Parathyroid adenoma (tissue), 2 donors: Measurements from ENCODE around the gene SPAG16.

Experiments used
- H2AFZ ChIP-seq: fragments of 300-600 bp; sonication (generic); one replicate; pipeline ENCODE4 v1.7.0; 2017; ENCODE audit warnings: antibody characterized with exemption, mild to moderate bottlenecking
- H3K27ac ChIP-seq: fragments of 300-600 bp; sonication (generic); one replicate; pipeline ENCODE4 v1.7.0; 2017
- H3K27me3 ChIP-seq: fragments of 300-600 bp; sonication (generic); one replicate; pipeline ENCODE4 v1.7.0; 2017; ENCODE audit warnings: low read length; ENCODE audit not compliant: control insufficient read depth, insufficient read depth
- H3K36me3 ChIP-seq: fragments of 300-600 bp; sonication (generic); one replicate; pipeline ENCODE4 v1.7.0; 2017; ENCODE audit warnings: low read length; ENCODE audit not compliant: control insufficient read depth, insufficient read depth
- H3K4me1 ChIP-seq: fragments of 300-600 bp; sonication (generic); one replicate; pipeline ENCODE4 v1.7.0; 2017; ENCODE audit warnings: control low read depth
- H3K4me2 ChIP-seq: fragments of 300-600 bp; sonication (generic); one replicate; pipeline ENCODE4 v1.7.0; 2017; ENCODE audit warnings: low read length
- H3K4me3 ChIP-seq: fragments of 300-600 bp; sonication (generic); one replicate; pipeline ENCODE4 v1.7.0; 2017; ENCODE audit warnings: low read depth, low read length
- H3K79me2 ChIP-seq: fragments of 300-600 bp; sonication (generic); one replicate; pipeline ENCODE4 v1.7.0; 2017; ENCODE audit warnings: control low read depth
- H3K9ac ChIP-seq: fragments of 300-600 bp; sonication (generic); one replicate; pipeline ENCODE4 v1.7.0; 2017; ENCODE audit warnings: mild to moderate bottlenecking
- H3K9me3 ChIP-seq: fragments of 300-600 bp; sonication (generic); one replicate; pipeline ENCODE4 v1.7.0; 2017; ENCODE audit warnings: low read length; ENCODE audit not compliant: control insufficient read depth
- CTCF ChIP-seq: fragments of 300-600 bp; sonication (generic); IDR thresholded peaks from one replicate; pipeline ENCODE4 v1.7.0; 2017; ENCODE audit warnings: antibody characterized with exemption, mild to moderate bottlenecking
- donor health status: primary hyperparathyroidism.

Gene SPAG16

GRCh38 chr2:214069254-214069653, 785.0 kb downstream of the SPAG16 start:
- Histone ChIP-seq H3K9me3 (no peaks in the 10 kb centered on the region), H2AFZ (no peak overlapping the region), H3K4me3 (no peak overlapping the region), H3K4me2 (no peak overlapping the region), H3K27ac (no peak overlapping the region), H3K9ac (no peak overlapping the region), H3K36me3 (no peaks in the 10 kb centered on the region), H3K27me3 (no peaks in the 10 kb centered on the region), H3K79me2 (no peaks in the 10 kb centered on the region), H3K4me1 (no peaks in the 10 kb centered on the region)
- no peak for TF ChIP-seq CTCF

- no peak overlapping the region for H3K4me3 ChIP-seq
- no peak overlapping the region for H3K9ac ChIP-seq
- H3K9me3 ChIP-seq = no peaks in the 10 kb centered on the region
- H3K4me2 ChIP-seq = no peak overlapping the region
- H2AFZ ChIP-seq = no peak overlapping the region
- H3K36me3 ChIP-seq = no peaks in the 10 kb centered on the region
- H3K79me2 ChIP-seq = no peaks in the 10 kb centered on the region
- H3K4me1 ChIP-seq = no peaks in the 10 kb centered on the region
- no peak for TF ChIP-seq CTCF
- no peak overlapping the region for H3K27ac ChIP-seq
- no peaks in the 10 kb centered on the region for H3K27me3 ChIP-seq
Observed at GRCh38 chr2:214075456-214075855, 791.2 kb downstream of the SPAG16 start.

- Histone ChIP-seq H3K36me3 (no peaks in the 10 kb centered on the region), H3K4me1 (no peaks in the 10 kb centered on the region), H3K27me3 (no peaks in the 10 kb centered on the region), H3K79me2 (no peaks in the 10 kb centered on the region), H3K4me2 (no peak overlapping the region), H3K9ac (no peak overlapping the region), H3K27ac (no peak overlapping the region), H3K4me3 (no peak overlapping the region), H3K9me3 (no peaks in the 10 kb centered on the region), H2AFZ (no peak overlapping the region)
- TF ChIP-seq CTCF = no peak
Observed at GRCh38 chr2:214076527-214076926, 792.3 kb downstream of the SPAG16 start.

GRCh38 chr2:214077727-214078126, 793.5 kb downstream of the SPAG16 start:
- Histone ChIP-seq H3K4me1 (no peaks in the 10 kb centered on the region), H3K36me3 (no peaks in the 10 kb centered on the region), H3K4me3 (no peak overlapping the region), H3K9ac (no peak overlapping the region), H2AFZ (no peak overlapping the region), H3K27ac (no peak overlapping the region), H3K4me2 (no peak overlapping the region), H3K9me3 (no peaks in the 10 kb centered on the region), H3K27me3 (no peaks in the 10 kb centered on the region), H3K79me2 (no peaks in the 10 kb centered on the region)
- no peak for TF ChIP-seq CTCF

GRCh38 chr2:214079032-214079431, 794.8 kb downstream of the SPAG16 start:
- no peak overlapping the region for H3K4me3 ChIP-seq
- no peaks in the 10 kb centered on the region for H3K9me3 ChIP-seq
- no peak overlapping the region for H3K27ac ChIP-seq

More at GRCh38 chr2:214079032-214079431, 794.8 kb downstream of the SPAG16 start:
- no peak overlapping the region for H3K4me2 ChIP-seq
- no peaks in the 10 kb centered on the region for H3K27me3 ChIP-seq
- no peak overlapping the region for H2AFZ ChIP-seq
- no peak overlapping the region for H3K9ac ChIP-seq
- TF ChIP-seq CTCF = no peak
- H3K36me3 ChIP-seq = no peaks in the 10 kb centered on the region
- no peaks in the 10 kb centered on the region for H3K4me1 ChIP-seq
- no peaks in the 10 kb centered on the region for H3K79me2 ChIP-seq
